MM.1S (cell line): ENCODE results near the gene CXXC4.

Experiments
- CTCF ChIP-seq: fragments of 300-600 bp; sonication (generic); IDR thresholded peaks from 2 replicates; pipeline ENCODE4 v1.5.1; 2016; ENCODE audit warnings: antibody characterized with exemption, low read length, mixed read lengths
- EZH2phosphoT487 ChIP-seq: fragments of 300-600 bp; sonication (generic); IDR thresholded peaks from 2 replicates; pipeline ENCODE4 v1.6.1; 2018; ENCODE audit warnings: antibody characterized with exemption, low read length

GRCh38 chr4:104507112-104507511, 12.4 kb upstream of the CXXC4 start:
- TF ChIP-seq CTCF = no peak
- TF ChIP-seq EZH2phosphoT487 = no peak
